Prostate gland (tissue), 2 donors: ENCODE results near the gene ASCC2. TPM values are rescaled to one million over a fixed set of nuclear protein-coding genes. Genes with fewer than 3 reads are reported as not detected.

Experiments used
- DNase-seq: peaks from one replicate; pipeline ENCODE4 v3.0.0-alpha.2; 2019; ENCODE audit warnings: low spot score
- H3K27ac ChIP-seq, 2 donors: fragments of 200-600 bp; sonication (generic); 2 replicates each; pipeline ENCODE4 v1.5.1; 2017 to 2019
- H3K27me3 ChIP-seq: fragments of 200-600 bp; sonication (generic); replicated peaks from 2 replicates; pipeline ENCODE4 v1.5.1; 2019; ENCODE audit not compliant: insufficient read depth
- H3K36me3 ChIP-seq, 2 donors: fragments of 200-600 bp; sonication (generic); 1 replicate in 1 of 2; 2 replicates in 1 of 2; pipeline versions ENCODE4 v1.5.1 to v1.8.1; 2017 to 2019
- H3K4me1 ChIP-seq: fragments of 200-600 bp; sonication (generic); replicated peaks from 2 replicates; pipeline ENCODE4 v1.5.1; 2019
- H3K4me3 ChIP-seq, 2 donors: fragments of 200-600 bp; sonication (generic); 2 replicates each; pipeline ENCODE4 v1.5.1; 2017 to 2019
- H3K9me3 ChIP-seq: fragments of 200-600 bp; sonication (generic); 2 replicates; pipeline ENCODE4 v1.5.1; 2017
- CTCF ChIP-seq, 4 experiments: fragments of 200-600 bp in 2 of 4; fragments of 450-650 bp in 2 of 4; sonication (generic) in 2 of 4; IDR thresholded peaks; 1 replicate in 3 of 4; 2 replicates in 1 of 4; pipeline ENCODE4 v1.5.1; 2016 to 2019; ENCODE audit warnings: antibody characterized with exemption in 4 of 4, mild to moderate bottlenecking in 2 of 4, moderate library complexity in 2 of 4
- POLR2A ChIP-seq: fragments of 450-650 bp; IDR thresholded peaks from one replicate; pipeline ENCODE4 v1.6.1; 2016; ENCODE audit warnings: antibody characterized with exemption, mild to moderate bottlenecking
- POLR2AphosphoS5 ChIP-seq: sonication (generic); formaldehyde crosslinking; IDR thresholded peaks from one replicate; pipeline ENCODE4 v1.6.1; 2017; ENCODE audit warnings: antibody characterized with exemption
- WGBS: methylation state at CpG from one replicate; pipeline ENCODE4 v1.1.5; 2018; 5-methylcytosine and 5-hydroxymethylcytosine counted together
- intact Hi-C: fragments of 100-400 bp; cut with DNase I; formaldehyde crosslinking; loops from one replicate; pipeline ENCODE4 v1.14.2; 2022
- total RNA-seq, 2 donors: library from RNA; depleted of rRNA; stranded (reverse); fragments of >200 nt; gene quantifications; one replicate each; pipeline ENCODE4 v1.1.0, GENCODE V29; 2016

ASCC2 gene
- total RNA-seq, 2 donors from 2014 or later = 42.5 to 82.6 TPM

GRCh38 chr22:29801153-29801552, 36.9 kb downstream of the ASCC2 start:
- H3K27ac ChIP-seq = peak overlapping the region; percentile 39 to 82
- peaks cover 31% of the 10 kb centered on the region for H3K4me1 ChIP-seq
- intact Hi-C loops = no loop called here
- WGBS = 59% methylated on average over 5 of the region's 5 CpGs
- peaks cover 4 to 5% of the 10 kb centered on the region in 2 donors for H3K36me3 ChIP-seq
- no peaks in the 10 kb centered on the region for H3K9me3 ChIP-seq
- H3K4me3 ChIP-seq = no peak overlapping the region
- TF ChIP-seq CTCF (IDR thresholded peaks at IDR 0.05) (no peak), POLR2A (no peak), POLR2AphosphoS5 (peak; percentile 8)
- no peak for DNase-seq
- H3K27me3 ChIP-seq = no peaks in the 10 kb centered on the region

- peak; percentile 96 for DNase-seq
- Histone ChIP-seq H3K4me3 (peak overlapping the region in 1 of 2 donors; percentile 7), H3K27ac (peak overlapping the region; percentile 71 to 82), H3K9me3 (no peaks in the 10 kb centered on the region), H3K36me3 (peaks cover 4 to 5% of the 10 kb centered on the region in 2 donors), H3K27me3 (no peaks in the 10 kb centered on the region), H3K4me1 (peaks cover 34% of the 10 kb centered on the region)
- intact Hi-C loops = no loop called here
- peak in 2 of 4 experiments; percentile 35 to 42 for TF ChIP-seq CTCF (IDR thresholded peaks at IDR 0.05)
- peak; percentile 96 for TF ChIP-seq POLR2AphosphoS5
- TF ChIP-seq POLR2A = no peak
- WGBS = 12% methylated on average over 8 of the region's 8 CpGs
Measured at GRCh38 chr22:29799217-29799680, 38.8 kb downstream of the ASCC2 start.

- peaks cover 34% of the 10 kb centered on the region for H3K4me1 ChIP-seq
- peak overlapping the region in 1 of 2 donors; percentile 7 for H3K4me3 ChIP-seq
- TF ChIP-seq POLR2AphosphoS5 (peak; percentile 44), CTCF (IDR thresholded peaks at IDR 0.05) (no peak)
- no peaks in the 10 kb centered on the region for H3K9me3 ChIP-seq
- H3K27me3 ChIP-seq = no peaks in the 10 kb centered on the region
- peak; percentile 46 for DNase-seq
- peaks cover 3 to 5% of the 10 kb centered on the region in 2 donors for H3K36me3 ChIP-seq
- WGBS = 34% methylated on average over 2 of the region's 2 CpGs
- H3K27ac ChIP-seq = peak overlapping the region; percentile 71 to 82
- intact Hi-C loops = no loop called here
Measured at GRCh38 chr22:29798801-29799200, 39.3 kb downstream of the ASCC2 start.

- intact Hi-C loops = no loop called here
- WGBS = 54% methylated on average over 6 of the region's 6 CpGs
Measured at GRCh38 chr22:29798318-29798717, 39.8 kb downstream of the ASCC2 start.

More at GRCh38 chr22:29798318-29798717, 39.8 kb downstream of the ASCC2 start:
- TF ChIP-seq POLR2A (no peak), POLR2AphosphoS5 (no peak), CTCF (IDR thresholded peaks at IDR 0.05) (no peak)
- no peak for DNase-seq
- H3K4me1 ChIP-seq = peaks cover 34% of the 10 kb centered on the region
- no peaks in the 10 kb centered on the region for H3K27me3 ChIP-seq
- H3K9me3 ChIP-seq = no peaks in the 10 kb centered on the region
- H3K36me3 ChIP-seq = peaks cover 3 to 7% of the 10 kb centered on the region in 2 donors
- no peak overlapping the region for H3K4me3 ChIP-seq
- H3K27ac ChIP-seq = peak overlapping the region; percentile 71 to 82
